Neural progenitor cell (in vitro differentiated cells): Measurements from ENCODE around the gene AEBP1.

ENCODE experiments used
- CTCF ChIP-seq: fragments of 200-600 bp; sonication (generic); IDR thresholded peaks from 2 replicates; pipeline ENCODE4 v1.5.1; 2017; ENCODE audit warnings: antibody characterized with exemption, mild to moderate bottlenecking
- EZH2 ChIP-seq: fragments of 200-600 bp; sonication (generic); IDR thresholded peaks from 2 replicates; pipeline ENCODE4 v1.6.1; 2017; ENCODE audit warnings: antibody characterized with exemption, mild to moderate bottlenecking, moderate library complexity

- TF ChIP-seq EZH2 (no peak), CTCF (no peak)
These were observed 601 bp upstream of the AEBP1 start for GRCh38 chr7:44103566-44103922.
